COR-L47 (cell line): Measurements from ENCODE around the gene PARP3.
A peak's percentile ranks its signal among the peaks of the same experiment; 100 is the strongest.
"Not testable (repeated sequence)": the region's sequence is repeated elsewhere in the genome, so short reads cannot be mapped to it uniquely, and the experiment has no call there.

Experiments
- DNase-seq: peaks from one replicate; lab custom pipeline; 2025; lab: John Stamatoyannopoulos, UW

The PARP3 gene

GRCh38 chr3:51986010-51986947 is 44.1 kb downstream of the PARP3 start:
- DNase-seq, result no peak

DNA sequence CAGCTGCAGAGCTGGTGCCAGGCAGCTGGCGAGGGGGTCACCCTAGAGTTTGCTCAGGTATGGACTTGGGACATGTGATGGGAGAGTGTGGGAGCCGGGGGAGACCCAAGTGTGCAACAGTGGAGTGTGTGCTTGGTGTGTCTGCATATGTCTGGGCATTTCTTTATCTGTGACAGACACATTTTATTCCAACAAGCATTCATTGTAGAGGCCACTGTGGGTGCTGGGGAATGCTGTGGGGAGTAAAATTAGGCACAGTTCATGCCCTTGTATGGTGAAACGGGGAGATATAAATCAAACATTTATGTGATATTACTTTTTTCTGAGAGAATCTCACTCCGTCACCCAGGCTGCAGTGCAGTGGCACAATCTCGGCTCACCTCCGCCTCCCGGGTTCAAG is 45.4 kb downstream of the PARP3 start:
- DNase-seq, result no peak

- no peak for DNase-seq
These were observed 46.4 kb downstream of the PARP3 start for GRCh38 chr3:51988286-51989146.

GRCh38 chr3:51990501-51990971 is 48.4 kb downstream of the PARP3 start:
- not testable (repeated sequence) for DNase-seq

DNA sequence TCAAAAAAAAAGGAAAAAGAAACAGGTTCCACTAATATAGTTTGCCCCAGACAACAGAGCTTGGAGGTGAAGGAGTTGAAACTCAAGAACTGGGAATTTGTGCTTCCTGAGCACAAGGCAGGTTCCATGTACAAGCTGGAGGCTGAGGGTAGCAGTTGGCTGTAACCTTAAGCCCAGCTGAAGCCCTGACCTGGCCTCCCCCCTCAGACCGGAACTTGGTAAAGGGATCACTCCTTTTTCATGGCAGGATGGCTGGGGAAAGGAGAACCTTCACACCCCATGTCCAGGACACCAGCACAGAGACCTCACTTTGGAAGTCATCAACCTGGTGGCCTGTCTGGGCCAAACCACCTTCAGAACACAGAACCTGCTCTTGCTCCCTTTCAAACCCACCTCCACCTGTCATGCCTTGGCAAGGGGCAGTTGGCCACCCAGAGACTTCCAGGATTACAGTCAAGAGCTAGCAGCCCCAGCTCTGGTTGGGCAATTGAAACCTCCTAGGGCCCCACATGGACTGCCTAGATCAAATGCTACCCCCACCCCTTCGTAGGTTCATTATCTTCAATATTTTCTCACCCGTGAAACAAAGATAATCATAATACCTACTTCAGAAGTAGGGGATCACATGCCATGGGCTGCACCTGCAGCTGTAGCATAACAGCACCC is 50.0 kb downstream of the PARP3 start:
- no peak for DNase-seq

DNA sequence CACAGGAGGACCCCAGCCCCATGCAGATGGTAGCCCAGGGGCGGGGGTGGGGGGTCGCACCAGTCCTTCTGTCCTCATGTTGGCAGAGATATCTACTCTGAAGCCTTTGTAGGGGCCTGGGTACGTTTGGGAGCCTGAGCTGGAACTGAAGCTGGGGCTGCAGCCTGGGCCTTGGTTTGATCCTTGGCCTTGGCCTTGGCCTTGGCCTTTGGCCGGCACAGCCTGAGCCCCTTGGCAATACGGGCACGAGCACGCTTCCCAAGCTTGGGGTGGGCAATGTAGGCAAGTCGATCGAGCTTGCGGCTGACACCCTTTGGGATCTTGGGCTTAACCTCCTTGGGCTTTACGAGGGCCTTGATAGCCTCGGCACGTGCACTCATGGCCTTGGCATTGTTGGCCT is 51.5 kb downstream of the PARP3 start:
- DNase-seq, result not testable (repeated sequence)

- no peak for DNase-seq
These were observed 52.4 kb downstream of the PARP3 start for GRCh38 chr3:51994530-51994929.

- DNase-seq, result peak; percentile 79
These were observed 53.4 kb downstream of the PARP3 start, which contains the start of gene RPL29 for GRCh38 chr3:51995346-51996163. TSS of gene RPL29 (minus strand) at chr3:51995895. CDS start at chr3:51995461, 434 bp downstream.

- no peak for DNase-seq
These were observed 55.0 kb downstream of the PARP3 start for GRCh38 chr3:51997172-51997571.

DNA sequence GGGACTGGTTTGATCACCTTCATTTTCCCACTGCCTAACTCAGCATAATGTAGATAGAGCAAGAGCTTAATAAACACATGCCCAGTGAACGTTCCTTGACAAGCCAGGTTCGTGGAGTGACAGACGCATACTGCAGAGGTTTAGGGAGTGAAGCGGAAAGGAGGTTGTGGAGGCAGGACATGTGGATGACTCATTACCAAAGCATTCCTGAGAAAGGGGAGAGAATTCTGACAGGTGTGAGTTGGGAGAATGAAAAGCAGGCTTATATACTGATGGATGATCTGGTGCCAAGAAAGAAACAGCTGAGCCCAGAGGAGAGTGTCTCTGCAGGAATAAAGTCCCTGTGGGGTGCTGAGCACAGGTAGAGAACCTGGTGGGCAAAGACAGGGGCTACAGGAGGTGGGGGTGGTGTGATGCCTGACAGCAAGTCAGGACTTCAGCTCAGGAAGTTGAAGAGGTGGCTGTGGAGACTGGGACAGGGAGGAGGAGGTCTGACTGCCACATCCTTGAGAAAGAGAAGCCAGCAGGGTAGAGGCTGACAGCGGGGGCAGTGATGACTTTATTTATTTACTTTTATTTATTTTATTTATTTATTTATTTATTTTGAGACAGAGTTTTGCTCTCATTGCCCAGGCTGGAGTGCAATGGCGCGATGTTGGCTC is 55.9 kb downstream of the PARP3 start:
- DNase-seq, result no peak
